Measurements from ENCODE around the gene STIP1.

DNA sequence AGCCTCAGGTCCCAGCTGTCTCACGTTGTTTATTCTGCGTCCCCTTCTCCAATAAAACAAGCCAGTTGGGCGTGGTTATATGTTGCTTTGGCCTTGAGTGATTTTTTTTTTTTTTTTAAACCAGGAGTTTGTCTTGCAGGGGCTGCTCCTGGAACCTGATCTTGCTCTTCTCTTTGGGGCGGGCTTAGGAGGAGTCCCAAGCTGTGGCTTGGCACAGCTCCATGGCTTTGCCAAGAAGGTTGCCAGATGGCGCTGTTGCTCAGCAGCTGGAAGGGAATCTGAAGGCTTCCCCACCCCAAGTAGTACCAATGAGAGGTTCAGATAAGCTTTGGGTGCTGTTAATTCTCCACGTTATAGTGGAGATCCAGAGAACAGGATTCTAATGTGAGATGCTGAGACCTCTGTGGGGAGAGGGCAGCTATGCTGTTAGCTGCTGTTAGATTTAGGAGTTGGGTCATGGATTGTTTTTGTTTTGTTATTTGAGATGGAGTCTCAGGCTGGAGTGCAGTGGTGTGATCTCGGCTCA, 18.6 kb downstream of the STIP1 start:
- TF ChIP-seq EZH2 (IDR thresholded peaks at IDR 0.05) (no peak), POLR2AphosphoS5 (IDR thresholded peaks at IDR 0.05; ENCODE audit: borderline replicate concordance, low read depth, low read length) (peak; percentile 43; the same call in 1 of the 2 replicates), FOXP2 (optimal IDR thresholded peaks at IDR 0.05; ENCODE audit: control extremely low read depth, extremely low read length, insufficient read depth) (peak; percentile 46)

Data from SK-N-MC (cell line).